ENCODE results near the gene PPP1R1B. TPM values are rescaled to one million over a fixed set of nuclear protein-coding genes. Genes with fewer than 3 reads are reported as not detected.

The PPP1R1B gene
- total RNA-seq, 4 donors from 2014 or later: 1.5 to 5.1 TPM; not detected in 2

DNA sequence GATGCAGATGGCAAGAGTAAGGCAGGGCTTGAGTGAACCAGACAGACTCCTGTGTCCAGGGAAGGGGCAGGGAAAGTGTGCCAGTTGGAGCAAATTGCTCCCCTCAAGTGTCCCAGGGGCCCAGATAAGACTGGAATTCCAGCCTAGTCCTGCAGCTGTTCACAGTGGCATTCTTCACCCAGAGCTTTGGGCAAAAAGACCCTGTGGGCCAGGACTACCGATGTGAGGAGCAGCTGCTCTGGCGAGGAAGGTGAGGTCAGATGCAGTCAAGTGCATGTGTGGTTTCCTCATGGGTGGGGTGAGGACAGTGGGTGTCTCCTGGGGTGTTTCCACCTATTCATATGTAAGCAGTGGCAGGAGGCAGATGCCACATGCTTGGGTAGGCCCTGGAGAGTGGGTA lies 33.4 kb upstream of the PPP1R1B start:
- Histone ChIP-seq H3K27me3 (peaks cover 38 to 53% (median 47%) of the 10 kb centered on the region in 3 donors), H3K4me3 (no peak overlapping the region), H3K27ac (no peak overlapping the region), H3K4me1 (no peaks in the 10 kb centered on the region), H3K36me3 (no peaks in the 10 kb centered on the region), H3K9me3 (no peaks in the 10 kb centered on the region)
- DNase-seq (no peak), ATAC-seq (no peak)
- TF ChIP-seq, protein P1, sequence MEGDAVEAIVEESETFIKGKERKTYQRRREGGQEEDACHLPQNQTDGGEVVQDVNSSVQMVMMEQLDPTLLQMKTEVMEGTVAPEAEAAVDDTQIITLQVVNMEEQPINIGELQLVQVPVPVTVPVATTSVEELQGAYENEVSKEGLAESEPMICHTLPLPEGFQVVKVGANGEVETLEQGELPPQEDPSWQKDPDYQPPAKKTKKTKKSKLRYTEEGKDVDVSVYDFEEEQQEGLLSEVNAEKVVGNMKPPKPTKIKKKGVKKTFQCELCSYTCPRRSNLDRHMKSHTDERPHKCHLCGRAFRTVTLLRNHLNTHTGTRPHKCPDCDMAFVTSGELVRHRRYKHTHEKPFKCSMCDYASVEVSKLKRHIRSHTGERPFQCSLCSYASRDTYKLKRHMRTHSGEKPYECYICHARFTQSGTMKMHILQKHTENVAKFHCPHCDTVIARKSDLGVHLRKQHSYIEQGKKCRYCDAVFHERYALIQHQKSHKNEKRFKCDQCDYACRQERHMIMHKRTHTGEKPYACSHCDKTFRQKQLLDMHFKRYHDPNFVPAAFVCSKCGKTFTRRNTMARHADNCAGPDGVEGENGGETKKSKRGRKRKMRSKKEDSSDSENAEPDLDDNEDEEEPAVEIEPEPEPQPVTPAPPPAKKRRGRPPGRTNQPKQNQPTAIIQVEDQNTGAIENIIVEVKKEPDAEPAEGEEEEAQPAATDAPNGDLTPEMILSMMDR (IDR thresholded peaks at IDR 0.05 in 4 of 5, conservative IDR thresholded peaks at IDR 0.05 in 1 of 5): no peak
- no peak for TF ChIP-seq POLR2A (IDR thresholded peaks at IDR 0.05)
- intact Hi-C loops (cut with DNase I; ENCODE audit: low total_unique reads): no loop called here
- in situ Hi-C loops (cut with MboI; ENCODE audit: low sequenced_read_pairs in 4 of 4): no loop called here

DNA sequence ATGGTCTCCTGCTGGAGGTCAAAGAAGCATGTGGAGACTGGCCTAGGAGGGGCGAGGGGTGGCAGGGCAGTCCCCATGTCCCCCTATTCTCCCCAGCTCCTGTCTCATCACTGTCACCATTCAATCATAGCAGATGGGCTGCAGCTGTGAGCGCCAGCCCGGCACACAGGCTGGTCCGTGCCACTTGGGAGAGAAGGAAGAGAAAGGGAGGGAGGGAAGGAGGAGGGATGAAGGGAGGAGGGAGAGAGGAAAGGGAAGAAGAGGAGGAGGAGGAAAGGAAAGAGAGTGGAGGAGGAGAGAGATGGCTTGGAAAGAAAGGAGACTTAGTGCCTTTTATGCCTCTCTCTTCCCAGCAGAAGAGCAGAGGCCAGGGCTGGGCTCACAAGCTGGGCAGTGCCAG lies 31.5 kb upstream of the PPP1R1B start:
- intact Hi-C loops (cut with DNase I; ENCODE audit: low total_unique reads) (no loop called here), in situ Hi-C loops (cut with MboI; ENCODE audit: low sequenced_read_pairs in 4 of 4) (no loop called here)
- Histone ChIP-seq H3K4me3 (no peak overlapping the region), H3K9me3 (no peaks in the 10 kb centered on the region), H3K27me3 (peaks cover 57 to 72% (median 67%) of the 10 kb centered on the region in 3 donors), H3K27ac (no peak overlapping the region), H3K4me1 (peaks cover 8 to 11% of the 10 kb centered on the region in 2 donors), H3K36me3 (no peaks in the 10 kb centered on the region)
- no peak for DNase-seq
- no peak for ATAC-seq
- TF ChIP-seq, protein P1 (IDR thresholded peaks at IDR 0.05 in 4 of 5, conservative IDR thresholded peaks at IDR 0.05 in 1 of 5): no peak
- no peak for TF ChIP-seq POLR2A (IDR thresholded peaks at IDR 0.05)

DNA sequence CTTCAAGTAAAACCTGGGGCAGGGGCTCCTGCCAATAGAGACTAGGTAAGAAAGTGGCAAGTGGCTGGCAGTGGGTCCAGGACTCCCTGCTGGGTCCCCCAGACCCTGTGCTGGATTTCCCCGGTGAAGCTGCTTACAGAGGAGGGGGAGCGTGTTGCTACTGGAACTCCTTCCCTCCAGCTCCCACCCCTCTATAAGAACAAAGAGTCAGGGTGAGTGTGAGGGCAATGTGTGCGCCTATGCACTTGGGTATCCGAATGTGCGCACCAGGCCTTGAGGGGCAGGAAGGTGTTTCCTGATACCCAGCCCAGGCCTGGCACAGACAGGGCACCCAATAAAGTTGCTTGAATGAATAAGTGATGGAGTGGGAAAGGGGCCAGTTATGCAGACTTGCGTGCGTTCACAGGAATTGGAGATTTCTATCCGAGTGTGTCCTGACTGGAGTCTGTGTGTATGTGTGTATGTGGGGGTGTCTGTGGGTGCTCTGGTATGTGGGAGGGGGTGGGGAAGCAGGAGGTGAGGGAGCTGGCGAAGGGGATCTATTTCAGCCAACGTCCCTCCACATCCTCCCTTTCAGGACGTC lies 30.7 kb upstream of the PPP1R1B start:
- intact Hi-C loops (cut with DNase I; ENCODE audit: low total_unique reads) (no loop called here), in situ Hi-C loops (cut with MboI; ENCODE audit: low sequenced_read_pairs in 4 of 4) (no loop called here)
- H3K9me3 ChIP-seq: no peaks in the 10 kb centered on the region
- TF ChIP-seq POLR2A (IDR thresholded peaks at IDR 0.05): no peak
- TF ChIP-seq, protein P1 (IDR thresholded peaks at IDR 0.05 in 4 of 5, conservative IDR thresholded peaks at IDR 0.05 in 1 of 5): no peak
- H3K4me1 ChIP-seq: peaks cover 8 to 11% of the 10 kb centered on the region in 2 donors
- no peak overlapping the region for H3K4me3 ChIP-seq
- peaks cover 64 to 79% (median 74%) of the 10 kb centered on the region in 3 donors for H3K27me3 ChIP-seq
- no peak overlapping the region for H3K27ac ChIP-seq
- no peaks in the 10 kb centered on the region for H3K36me3 ChIP-seq
- ATAC-seq: no peak
- no peak for DNase-seq

DNA sequence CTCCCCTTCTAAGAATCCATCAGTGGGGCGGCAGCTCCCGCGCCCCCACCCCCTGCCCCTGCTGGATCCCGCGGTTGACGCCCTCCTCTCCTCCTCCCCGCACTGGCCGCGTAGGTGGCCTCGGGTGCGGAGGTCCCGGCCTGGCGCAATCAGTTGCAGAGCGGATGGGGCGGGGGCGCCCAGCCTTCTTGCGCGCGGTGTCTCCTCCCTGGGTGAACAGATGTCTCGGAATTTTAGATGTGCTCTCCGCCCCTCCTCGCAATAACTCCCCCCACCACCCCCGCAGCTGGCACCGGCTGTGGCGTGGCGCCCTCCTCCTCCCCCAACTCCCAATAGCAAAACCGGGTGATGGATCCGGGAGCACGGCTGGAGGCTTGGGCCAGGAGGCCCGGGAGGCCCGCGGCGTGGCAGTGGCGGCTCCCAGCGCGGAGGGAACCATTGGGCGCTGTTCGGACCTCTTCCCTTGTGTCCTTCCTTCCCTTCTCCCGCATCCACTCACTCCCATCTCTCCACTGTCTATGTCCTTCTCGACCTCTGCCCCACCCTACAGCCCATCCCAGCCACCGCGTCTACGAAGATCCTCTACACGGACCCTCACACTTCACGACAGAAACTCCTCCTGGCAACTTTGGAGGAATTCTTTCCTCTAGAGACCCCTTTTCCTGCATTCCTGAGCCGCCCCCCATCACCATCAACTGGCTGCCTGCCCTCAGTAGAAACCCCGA lies 30.0 kb upstream of the PPP1R1B start:
- TF ChIP-seq, protein P1 (IDR thresholded peaks at IDR 0.05 in 4 of 5, conservative IDR thresholded peaks at IDR 0.05 in 1 of 5): no peak
- TF ChIP-seq POLR2A (IDR thresholded peaks at IDR 0.05): no peak
- intact Hi-C loops (cut with DNase I; ENCODE audit: low total_unique reads): no loop called here
- H3K36me3 ChIP-seq: no peaks in the 10 kb centered on the region
- ATAC-seq (no peak), DNase-seq (no peak)
- no peaks in the 10 kb centered on the region for H3K9me3 ChIP-seq
- peaks cover 8 to 11% of the 10 kb centered on the region in 2 donors for H3K4me1 ChIP-seq
- H3K27me3 ChIP-seq: peaks cover 71 to 83% (median 81%) of the 10 kb centered on the region in 3 donors
- no peak overlapping the region for H3K4me3 ChIP-seq
- in situ Hi-C loops (cut with MboI; ENCODE audit: low sequenced_read_pairs in 4 of 4): no loop called here
- no peak overlapping the region for H3K27ac ChIP-seq

Measured in gastrocnemius medialis (tissue), 4 donors.